C4-2B (cell line): Measurements from ENCODE around the gene IDUA.

Experiments
- ZFX ChIP-seq: fragments of 450-650 bp; IDR thresholded peaks from 2 replicates; pipeline ENCODE4 v1.6.1; 2017
- TF ChIP-seq, protein P1 (sequence below): fragments of 450-650 bp; conservative IDR thresholded peaks from 2 replicates; pipeline ENCODE4 v1.5.1; 2017; ENCODE audit warnings: mild to moderate bottlenecking

DNA sequence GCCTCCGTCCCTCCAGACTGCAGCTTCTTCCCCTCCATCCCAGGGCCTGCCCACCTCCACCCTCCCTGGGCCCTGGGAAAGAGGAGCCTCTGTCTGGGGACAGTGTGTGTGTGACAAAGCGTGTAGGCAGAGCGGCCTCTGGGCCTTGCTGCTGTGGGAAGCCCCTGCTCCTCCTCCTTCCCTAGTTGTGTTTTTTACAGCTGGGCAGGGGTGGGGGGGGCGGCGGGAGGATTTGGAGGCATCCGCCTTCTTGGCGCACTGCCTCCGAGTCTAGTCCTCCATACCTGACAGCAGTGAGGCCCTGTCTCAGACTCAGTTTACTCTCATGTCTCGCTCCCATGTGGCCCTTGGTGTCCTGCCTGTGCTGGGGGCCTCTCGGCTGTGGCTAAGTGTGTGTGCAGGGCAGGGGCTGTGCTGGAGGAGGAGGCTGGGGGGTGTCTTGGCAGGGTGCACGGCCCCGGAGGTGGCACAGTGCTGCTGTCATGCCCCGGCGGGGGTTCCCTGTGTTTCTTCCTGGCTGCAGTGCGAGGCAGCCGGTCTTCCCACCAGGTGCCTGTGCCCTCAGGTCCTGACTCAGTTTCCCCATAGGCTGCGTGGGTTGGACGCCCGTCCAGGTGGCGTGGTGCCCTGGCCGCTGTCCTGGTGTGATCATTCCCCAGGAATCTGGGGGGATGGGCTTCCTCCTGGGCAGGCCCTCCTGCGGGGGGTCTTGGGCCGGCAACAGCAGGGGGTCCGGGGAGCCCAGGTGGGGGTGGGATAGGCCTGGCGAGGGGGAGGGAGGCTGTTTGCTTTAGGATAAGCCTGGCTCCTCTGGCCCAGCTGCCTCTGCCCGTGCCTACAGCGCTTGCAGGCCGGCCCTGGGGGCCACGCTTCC lies 31.5 kb downstream of the IDUA start:
- TF ChIP-seq, protein P1, sequence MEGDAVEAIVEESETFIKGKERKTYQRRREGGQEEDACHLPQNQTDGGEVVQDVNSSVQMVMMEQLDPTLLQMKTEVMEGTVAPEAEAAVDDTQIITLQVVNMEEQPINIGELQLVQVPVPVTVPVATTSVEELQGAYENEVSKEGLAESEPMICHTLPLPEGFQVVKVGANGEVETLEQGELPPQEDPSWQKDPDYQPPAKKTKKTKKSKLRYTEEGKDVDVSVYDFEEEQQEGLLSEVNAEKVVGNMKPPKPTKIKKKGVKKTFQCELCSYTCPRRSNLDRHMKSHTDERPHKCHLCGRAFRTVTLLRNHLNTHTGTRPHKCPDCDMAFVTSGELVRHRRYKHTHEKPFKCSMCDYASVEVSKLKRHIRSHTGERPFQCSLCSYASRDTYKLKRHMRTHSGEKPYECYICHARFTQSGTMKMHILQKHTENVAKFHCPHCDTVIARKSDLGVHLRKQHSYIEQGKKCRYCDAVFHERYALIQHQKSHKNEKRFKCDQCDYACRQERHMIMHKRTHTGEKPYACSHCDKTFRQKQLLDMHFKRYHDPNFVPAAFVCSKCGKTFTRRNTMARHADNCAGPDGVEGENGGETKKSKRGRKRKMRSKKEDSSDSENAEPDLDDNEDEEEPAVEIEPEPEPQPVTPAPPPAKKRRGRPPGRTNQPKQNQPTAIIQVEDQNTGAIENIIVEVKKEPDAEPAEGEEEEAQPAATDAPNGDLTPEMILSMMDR = no peak
- TF ChIP-seq ZFX = no peak
